Activated CD4-positive, alpha-beta T cell treated with anti-CD3 and anti-CD28 coated beads, Interleukin-2, amount 10 ng/mL, durations not matched to agents 7 days and 5 days (primary cell): ENCODE measurements around the gene RAB19. TPM values are rescaled to one million over a fixed set of nuclear protein-coding genes. Genes with fewer than 3 reads are reported as not detected.
A peak's percentile ranks its signal among the peaks of the same experiment; 100 is the strongest.

Experiments used
- CTCF ChIA-PET: fragments of 350-600 bp; sonication (Branson Sonifier 250); formaldehyde crosslinking; loops from one replicate; lab custom pipeline; 2021; ENCODE audit warnings: antibody characterized with exemption; lab: Charles Lee
- POLR2A ChIA-PET: fragments of 350-600 bp; sonication (Branson Sonifier 250); formaldehyde crosslinking; loops from one replicate; lab custom pipeline; 2021; ENCODE audit warnings: antibody characterized with exemption; lab: Charles Lee
- DNase-seq: peaks from one replicate; pipeline ENCODE4 v3.0.0-alpha.2; 2020
- H3K27ac Mint-ChIP-seq: one replicate; pipeline ENCODE4 v1.8.0; 2021; ENCODE audit warnings: mild to moderate bottlenecking, moderate library complexity, mixed read lengths
- H3K27me3 Mint-ChIP-seq: one replicate; pipeline ENCODE4 v1.8.0; 2021; ENCODE audit warnings: mixed read lengths
- H3K36me3 Mint-ChIP-seq: one replicate; pipeline ENCODE4 v1.8.0; 2021; ENCODE audit warnings: low read depth, mixed read lengths
- H3K4me1 Mint-ChIP-seq: one replicate; pipeline ENCODE4 v1.8.0; 2021; ENCODE audit warnings: mixed read lengths
- H3K4me3 Mint-ChIP-seq: one replicate; pipeline ENCODE4 v1.8.0; 2021; ENCODE audit warnings: mild to moderate bottlenecking, moderate library complexity, mixed read lengths
- H3K9me3 Mint-ChIP-seq: one replicate; pipeline ENCODE4 v1.8.0; 2021; ENCODE audit warnings: mixed read lengths
- total RNA-seq, 2 experiments: library from RNA; stranded (reverse); gene quantifications; one replicate each; pipeline ENCODE4 v1.2.3, GENCODE V29; 2021

The RAB19 gene
- total RNA-seq, 2 experiments from 2014 or later = 6.9 to 7.2 TPM

- no peak overlapping the region for H3K4me3 Mint-ChIP-seq
- POLR2A ChIA-PET = no interaction called here
- no peaks in the 10 kb centered on the region for H3K9me3 Mint-ChIP-seq
- CTCF ChIA-PET = interaction anchor here (0.6 to 2.6 kb wide), 8 partner anchors 9 to 141 kb away, joined by 3 to 9 read pairs (median 4); no protein-coding TSS in a partner anchor
- no peaks in the 10 kb centered on the region for H3K27me3 Mint-ChIP-seq
- no peak overlapping the region for H3K27ac Mint-ChIP-seq
- no peak for DNase-seq
- peaks cover 29% of the 10 kb centered on the region for H3K4me1 Mint-ChIP-seq
- peaks cover 19% of the 10 kb centered on the region for H3K36me3 Mint-ChIP-seq
These were observed 18.8 kb upstream of the RAB19 start for GRCh38 chr7:140384894-140385545.

GRCh38 chr7:140389445-140389844 lies 14.4 kb upstream of the RAB19 start:
- ChIA-PET POLR2A (no interaction called here), CTCF (interaction anchor here (1.5 to 4.1 kb wide), 3 partner anchors 8 to 28 kb away, joined by 3 to 23 read pairs (median 3); no protein-coding TSS in a partner anchor)
- no peak overlapping the region for H3K27ac Mint-ChIP-seq
- H3K4me1 Mint-ChIP-seq = peaks cover 15% of the 10 kb centered on the region
- DNase-seq = no peak
- H3K27me3 Mint-ChIP-seq = no peaks in the 10 kb centered on the region
- peaks cover 7% of the 10 kb centered on the region for H3K36me3 Mint-ChIP-seq
- H3K9me3 Mint-ChIP-seq = no peaks in the 10 kb centered on the region
- H3K4me3 Mint-ChIP-seq = no peak overlapping the region

- DNase-seq = no peak
- Mint-ChIP-seq H3K4me3 (no peak overlapping the region), H3K27me3 (no peaks in the 10 kb centered on the region), H3K4me1 (peaks cover 11% of the 10 kb centered on the region), H3K27ac (no peak overlapping the region), H3K9me3 (no peaks in the 10 kb centered on the region), H3K36me3 (peaks cover 5% of the 10 kb centered on the region)
- ChIA-PET CTCF (interaction anchor here (1.3 to 4.1 kb wide), 4 partner anchors 9 to 27 kb away, joined by 3 to 23 read pairs (median 4); no protein-coding TSS in a partner anchor), POLR2A (no interaction called here)
These were observed 13.8 kb upstream of the RAB19 start for GRCh38 chr7:140390034-140390433.

- POLR2A ChIA-PET = no interaction called here
- H3K4me3 Mint-ChIP-seq = no peak overlapping the region
- CTCF ChIA-PET = interaction anchor here (1.3 to 4.1 kb wide), 4 partner anchors 9 to 26 kb away, joined by 3 to 23 read pairs (median 4); no protein-coding TSS in a partner anchor
- H3K27me3 Mint-ChIP-seq = no peaks in the 10 kb centered on the region
- no peak overlapping the region for H3K27ac Mint-ChIP-seq
- peak; percentile 14 for DNase-seq
- no peaks in the 10 kb centered on the region for H3K9me3 Mint-ChIP-seq
- H3K4me1 Mint-ChIP-seq = peaks cover 5% of the 10 kb centered on the region
- H3K36me3 Mint-ChIP-seq = peaks cover 2% of the 10 kb centered on the region
These were observed 13.2 kb upstream of the RAB19 start for GRCh38 chr7:140390466-140391190.

GRCh38 chr7:140391634-140392033 lies 12.2 kb upstream of the RAB19 start:
- Mint-ChIP-seq H3K36me3 (peaks cover 9% of the 10 kb centered on the region), H3K9me3 (no peaks in the 10 kb centered on the region), H3K27ac (no peak overlapping the region), H3K27me3 (no peaks in the 10 kb centered on the region), H3K4me1 (peaks cover 10% of the 10 kb centered on the region), H3K4me3 (no peak overlapping the region)
- no peak for DNase-seq
- ChIA-PET CTCF (interaction anchor here (1.0 to 4.1 kb wide), 3 partner anchors 9 to 16 kb away, joined by 3 to 23 read pairs (median 3); no protein-coding TSS in a partner anchor), POLR2A (no interaction called here)

- no peak overlapping the region for H3K27ac Mint-ChIP-seq
- no peak for DNase-seq
- POLR2A ChIA-PET = interaction anchor here (0.7 kb wide), 1 partner anchor 8 kb away, joined by 3 read pairs; no protein-coding TSS in a partner anchor
These were observed 10.0 kb upstream of the RAB19 start for GRCh38 chr7:140393756-140394306.

GRCh38 chr7:140397784-140398750 lies 5.8 kb upstream of the RAB19 start, which contains the start of gene SLC37A3:
Gene SLC37A3, minus strand, starts transcription at chr7:140398530. Its CDS starts 16,004 bp downstream, at chr7:140382526.
- Mint-ChIP-seq H3K4me1 (peaks cover 42% of the 10 kb centered on the region), H3K36me3 (peaks cover 10% of the 10 kb centered on the region), H3K9me3 (no peaks in the 10 kb centered on the region), H3K27ac (peak within 1 kb of the TSS; percentile 83), H3K4me3 (peak within 1 kb of the TSS; percentile 85), H3K27me3 (no peaks in the 10 kb centered on the region)
- ChIA-PET POLR2A (interaction anchor here (0.8 kb wide), 1 partner anchor 22 kb away, joined by 5 read pairs; no protein-coding TSS in a partner anchor), CTCF (interaction anchor here (0.6 to 2.2 kb wide), 8 partner anchors 12 to 567 kb away, joined by 3 to 7 read pairs (median 4); no protein-coding TSS in a partner anchor)
- peak; percentile 87 for DNase-seq

More at GRCh38 chr7:140393756-140394306, 10.0 kb upstream of the RAB19 start:
- no peak overlapping the region for H3K4me3 Mint-ChIP-seq
- no peaks in the 10 kb centered on the region for H3K27me3 Mint-ChIP-seq
- peaks cover 10% of the 10 kb centered on the region for H3K36me3 Mint-ChIP-seq
- peaks cover 19% of the 10 kb centered on the region for H3K4me1 Mint-ChIP-seq
- CTCF ChIA-PET = interaction anchor here (1.3 kb wide), 1 partner anchor 8 kb away, joined by 3 read pairs; no protein-coding TSS in a partner anchor
- H3K9me3 Mint-ChIP-seq = no peaks in the 10 kb centered on the region

GRCh38 chr7:140398821-140399220 lies 5.0 kb upstream of the RAB19 start:
- Mint-ChIP-seq H3K27me3 (no peaks in the 10 kb centered on the region), H3K27ac (no peak overlapping the region)

GRCh38 chr7:140400381-140400780 lies 3.5 kb upstream of the RAB19 start:
- no peak for DNase-seq
- peaks cover 10% of the 10 kb centered on the region for H3K36me3 Mint-ChIP-seq
- H3K4me1 Mint-ChIP-seq = peaks cover 60% of the 10 kb centered on the region
- no peak overlapping the region for H3K27ac Mint-ChIP-seq
- POLR2A ChIA-PET = interaction anchor here (0.6 kb wide), 1 partner anchor 36 kb away, joined by 9 read pairs; no protein-coding TSS in a partner anchor
- H3K27me3 Mint-ChIP-seq = no peaks in the 10 kb centered on the region
- H3K9me3 Mint-ChIP-seq = no peaks in the 10 kb centered on the region
- no peak overlapping the region for H3K4me3 Mint-ChIP-seq
- CTCF ChIA-PET = interaction anchor here (0.9 kb wide), 1 partner anchor 16 kb away, joined by 3 read pairs; no protein-coding TSS in a partner anchor

More at GRCh38 chr7:140398821-140399220, 5.0 kb upstream of the RAB19 start:
- peaks cover 48% of the 10 kb centered on the region for H3K4me1 Mint-ChIP-seq
- H3K9me3 Mint-ChIP-seq = no peaks in the 10 kb centered on the region
- H3K36me3 Mint-ChIP-seq = peaks cover 10% of the 10 kb centered on the region
- CTCF ChIA-PET = interaction anchor here (0.6 to 2.2 kb wide), 4 partner anchors 13 to 568 kb away, joined by 3 to 7 read pairs (median 6); no protein-coding TSS in a partner anchor
- peak overlapping the region; percentile 85 for H3K4me3 Mint-ChIP-seq
- no peak for DNase-seq
- POLR2A ChIA-PET = no interaction called here

- H3K4me3 Mint-ChIP-seq = peak overlapping the region; percentile 92
- no peaks in the 10 kb centered on the region for H3K27me3 Mint-ChIP-seq
- DNase-seq = no peak
- ChIA-PET POLR2A (interaction anchor here (0.6 kb wide), 1 partner anchor 9 kb away, joined by 3 read pairs; no protein-coding TSS in a partner anchor), CTCF (interaction anchor here (0.8 to 1.7 kb wide), 3 partner anchors 11 to 42 kb away, joined by 3 to 5 read pairs (median 4); no protein-coding TSS in a partner anchor)
- peaks cover 6% of the 10 kb centered on the region for H3K36me3 Mint-ChIP-seq
- H3K9me3 Mint-ChIP-seq = no peaks in the 10 kb centered on the region
- peak overlapping the region; percentile 98 for H3K27ac Mint-ChIP-seq
- H3K4me1 Mint-ChIP-seq = peaks cover 49% of the 10 kb centered on the region
These were observed 1.6 kb upstream of the RAB19 start for GRCh38 chr7:140402178-140402835.

GRCh38 chr7:140404565-140405065 lies 757 bp downstream of the RAB19 start:
- peak overlapping the region; percentile 92 for H3K4me3 Mint-ChIP-seq
- CTCF ChIA-PET = interaction anchor here (0.5 kb wide), 1 partner anchor 544 kb away, joined by 3 read pairs; no protein-coding TSS in a partner anchor
- POLR2A ChIA-PET = no interaction called here
- peak overlapping the region; percentile 98 for H3K27ac Mint-ChIP-seq
- no peaks in the 10 kb centered on the region for H3K9me3 Mint-ChIP-seq
- H3K4me1 Mint-ChIP-seq = peaks cover 39% of the 10 kb centered on the region
- DNase-seq = no peak
- H3K36me3 Mint-ChIP-seq = peaks cover 6% of the 10 kb centered on the region
- H3K27me3 Mint-ChIP-seq = no peaks in the 10 kb centered on the region
